ENCODE results near the gene TIGD7. TPM values are rescaled to one million over a fixed set of nuclear protein-coding genes. Genes with fewer than 3 reads are reported as not detected.
A peak's percentile ranks its signal among the peaks of the same experiment; 100 is the strongest.

Gene TIGD7
- total and polyA plus RNA-seq, 3 donors from 2014 or later: 12.7 to 22.6 (median 17.5) TPM

DNA sequence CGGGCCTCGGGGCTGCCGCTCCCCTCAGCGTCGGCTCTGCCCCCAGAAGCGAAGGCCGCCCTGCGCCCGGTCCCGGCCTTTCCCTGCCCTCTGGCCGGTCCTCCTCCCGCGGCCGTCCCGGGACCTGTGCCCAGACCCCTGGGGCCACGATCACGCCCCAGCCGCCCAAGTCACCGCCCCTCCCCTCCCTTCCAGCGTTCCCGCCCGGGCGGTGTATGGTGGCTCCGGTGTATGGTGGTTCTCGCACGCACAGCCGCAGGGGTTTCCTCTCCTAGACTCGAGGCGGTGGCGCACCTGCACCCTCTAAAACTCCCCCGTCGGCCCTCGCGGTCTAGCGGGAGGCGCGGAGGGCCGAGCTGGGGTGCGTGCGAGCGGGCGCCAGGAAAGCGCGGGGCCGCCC, 10.0 kb downstream of the TIGD7 start:
- no peak for DNase-seq
- TF ChIP-seq POLR2A (IDR thresholded peaks at IDR 0.05): no peak
- TF ChIP-seq, protein P1, sequence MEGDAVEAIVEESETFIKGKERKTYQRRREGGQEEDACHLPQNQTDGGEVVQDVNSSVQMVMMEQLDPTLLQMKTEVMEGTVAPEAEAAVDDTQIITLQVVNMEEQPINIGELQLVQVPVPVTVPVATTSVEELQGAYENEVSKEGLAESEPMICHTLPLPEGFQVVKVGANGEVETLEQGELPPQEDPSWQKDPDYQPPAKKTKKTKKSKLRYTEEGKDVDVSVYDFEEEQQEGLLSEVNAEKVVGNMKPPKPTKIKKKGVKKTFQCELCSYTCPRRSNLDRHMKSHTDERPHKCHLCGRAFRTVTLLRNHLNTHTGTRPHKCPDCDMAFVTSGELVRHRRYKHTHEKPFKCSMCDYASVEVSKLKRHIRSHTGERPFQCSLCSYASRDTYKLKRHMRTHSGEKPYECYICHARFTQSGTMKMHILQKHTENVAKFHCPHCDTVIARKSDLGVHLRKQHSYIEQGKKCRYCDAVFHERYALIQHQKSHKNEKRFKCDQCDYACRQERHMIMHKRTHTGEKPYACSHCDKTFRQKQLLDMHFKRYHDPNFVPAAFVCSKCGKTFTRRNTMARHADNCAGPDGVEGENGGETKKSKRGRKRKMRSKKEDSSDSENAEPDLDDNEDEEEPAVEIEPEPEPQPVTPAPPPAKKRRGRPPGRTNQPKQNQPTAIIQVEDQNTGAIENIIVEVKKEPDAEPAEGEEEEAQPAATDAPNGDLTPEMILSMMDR (IDR thresholded peaks at IDR 0.05): no peak
- H3K9me3 ChIP-seq: no peaks in the 10 kb centered on the region
- 33 to 57% methylated on average over 18 to 42 of the region's 45 CpGs for WGBS, 2 donors
- peak overlapping the region in 1 of 2 donors; percentile 15 for H3K27ac ChIP-seq
- no peaks in the 10 kb centered on the region for H3K36me3 ChIP-seq (ENCODE audit: low read depth, missing control alignments)
- no peaks in the 10 kb centered on the region for H3K27me3 ChIP-seq
- H3K4me3 ChIP-seq: peak overlapping the region; percentile 16 to 40
- no peaks in the 10 kb centered on the region for H3K4me1 ChIP-seq
- intact Hi-C loops (cut with DNase I; ENCODE audit: low total_unique reads): no loop called here

DNA sequence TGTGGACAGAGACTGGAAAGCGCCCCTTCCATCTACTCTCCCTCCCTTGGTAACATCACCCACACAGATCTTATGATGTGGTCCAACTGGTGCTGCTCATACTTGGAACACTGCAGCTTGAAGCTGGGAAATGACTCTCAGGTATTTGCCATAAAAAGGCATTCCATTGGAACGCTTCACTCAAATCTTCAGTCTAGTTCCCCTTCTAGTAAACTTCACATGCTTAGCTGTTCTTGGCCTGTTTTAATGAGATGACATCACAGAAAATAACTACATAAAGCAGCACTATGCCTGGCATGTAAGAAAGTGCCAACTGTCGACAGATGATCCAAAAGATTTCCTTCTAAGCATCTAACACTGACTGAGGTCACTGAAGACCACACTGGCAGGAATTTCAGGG, 12.6 kb downstream of the TIGD7 start:
- Histone ChIP-seq H3K4me3 (no peak overlapping the region), H3K9me3 (no peaks in the 10 kb centered on the region), H3K27ac (no peak overlapping the region), H3K27me3 (no peaks in the 10 kb centered on the region), H3K36me3 (ENCODE audit: low read depth, missing control alignments) (no peaks in the 10 kb centered on the region), H3K4me1 (no peaks in the 10 kb centered on the region)
- no peak for DNase-seq
- no peak for TF ChIP-seq POLR2A (IDR thresholded peaks at IDR 0.05)
- TF ChIP-seq, protein P1 (IDR thresholded peaks at IDR 0.05): no peak
- intact Hi-C loops (cut with DNase I; ENCODE audit: low total_unique reads): no loop called here
- 93 to 94% methylated on average over 3 of the region's 3 CpGs for WGBS, 2 donors

- H3K27ac ChIP-seq: no peak overlapping the region
- no peak for DNase-seq
- TF ChIP-seq, protein P1 (IDR thresholded peaks at IDR 0.05): no peak
- TF ChIP-seq POLR2A (IDR thresholded peaks at IDR 0.05): no peak
- no peak overlapping the region for H3K4me3 ChIP-seq
- no peaks in the 10 kb centered on the region for H3K36me3 ChIP-seq (ENCODE audit: low read depth, missing control alignments)
- H3K9me3 ChIP-seq: no peaks in the 10 kb centered on the region
- 95 to 99% methylated on average over 16 of the region's 16 CpGs for WGBS, 2 donors
- H3K27me3 ChIP-seq: no peaks in the 10 kb centered on the region
- intact Hi-C loops (cut with DNase I; ENCODE audit: low total_unique reads): no loop called here
- peaks cover 3% of the 10 kb centered on the region for H3K4me1 ChIP-seq
Observed at GRCh38 chr16:3289998-3290673, 15.1 kb downstream of the TIGD7 start.

DNA sequence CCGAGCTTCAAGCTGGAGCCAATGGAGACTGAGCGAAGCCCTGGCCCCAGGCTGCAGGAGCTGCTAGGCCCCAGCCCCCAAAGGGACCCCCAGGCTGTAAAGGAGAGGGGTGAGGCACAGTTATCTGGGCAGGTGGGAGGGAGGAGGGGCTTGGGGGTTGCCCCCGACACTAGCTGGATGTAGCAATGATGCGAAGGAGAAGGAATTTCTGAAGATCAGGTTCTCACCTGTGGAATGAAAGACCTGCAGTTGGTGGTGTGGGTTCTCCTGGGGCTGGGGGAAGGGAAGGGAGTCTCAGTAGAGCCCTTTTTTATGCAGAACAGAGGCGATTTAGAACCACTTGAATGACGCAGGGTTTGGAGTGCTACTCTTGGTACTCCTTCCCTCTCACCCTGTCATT, 20.1 kb downstream of the TIGD7 start:
- no peak overlapping the region for H3K27ac ChIP-seq

More for the DNA sequence above, 20.1 kb downstream of the TIGD7 start:
- no peak for TF ChIP-seq POLR2A (IDR thresholded peaks at IDR 0.05)
- TF ChIP-seq, protein P1 (IDR thresholded peaks at IDR 0.05): no peak
- H3K4me3 ChIP-seq: no peak overlapping the region
- no peaks in the 10 kb centered on the region for H3K27me3 ChIP-seq
- H3K36me3 ChIP-seq (ENCODE audit: low read depth, missing control alignments): no peaks in the 10 kb centered on the region
- 71 to 77% methylated on average over 6 of the region's 6 CpGs for WGBS, 2 donors
- H3K4me1 ChIP-seq: peaks cover 16% of the 10 kb centered on the region
- no peak for DNase-seq
- intact Hi-C loops (cut with DNase I; ENCODE audit: low total_unique reads): no loop called here
- H3K9me3 ChIP-seq: no peaks in the 10 kb centered on the region
